ENCODE results near the gene MARCHF4. TPM values are rescaled to one million over a fixed set of nuclear protein-coding genes. Genes with fewer than 3 reads are reported as not detected.

MARCHF4 gene, protein sequence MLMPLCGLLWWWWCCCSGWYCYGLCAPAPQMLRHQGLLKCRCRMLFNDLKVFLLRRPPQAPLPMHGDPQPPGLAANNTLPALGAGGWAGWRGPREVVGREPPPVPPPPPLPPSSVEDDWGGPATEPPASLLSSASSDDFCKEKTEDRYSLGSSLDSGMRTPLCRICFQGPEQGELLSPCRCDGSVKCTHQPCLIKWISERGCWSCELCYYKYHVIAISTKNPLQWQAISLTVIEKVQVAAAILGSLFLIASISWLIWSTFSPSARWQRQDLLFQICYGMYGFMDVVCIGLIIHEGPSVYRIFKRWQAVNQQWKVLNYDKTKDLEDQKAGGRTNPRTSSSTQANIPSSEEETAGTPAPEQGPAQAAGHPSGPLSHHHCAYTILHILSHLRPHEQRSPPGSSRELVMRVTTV
- not detected for total RNA-seq
- polyA plus RNA-seq, result not detected
- total RNA-seq, result not detected

DNA sequence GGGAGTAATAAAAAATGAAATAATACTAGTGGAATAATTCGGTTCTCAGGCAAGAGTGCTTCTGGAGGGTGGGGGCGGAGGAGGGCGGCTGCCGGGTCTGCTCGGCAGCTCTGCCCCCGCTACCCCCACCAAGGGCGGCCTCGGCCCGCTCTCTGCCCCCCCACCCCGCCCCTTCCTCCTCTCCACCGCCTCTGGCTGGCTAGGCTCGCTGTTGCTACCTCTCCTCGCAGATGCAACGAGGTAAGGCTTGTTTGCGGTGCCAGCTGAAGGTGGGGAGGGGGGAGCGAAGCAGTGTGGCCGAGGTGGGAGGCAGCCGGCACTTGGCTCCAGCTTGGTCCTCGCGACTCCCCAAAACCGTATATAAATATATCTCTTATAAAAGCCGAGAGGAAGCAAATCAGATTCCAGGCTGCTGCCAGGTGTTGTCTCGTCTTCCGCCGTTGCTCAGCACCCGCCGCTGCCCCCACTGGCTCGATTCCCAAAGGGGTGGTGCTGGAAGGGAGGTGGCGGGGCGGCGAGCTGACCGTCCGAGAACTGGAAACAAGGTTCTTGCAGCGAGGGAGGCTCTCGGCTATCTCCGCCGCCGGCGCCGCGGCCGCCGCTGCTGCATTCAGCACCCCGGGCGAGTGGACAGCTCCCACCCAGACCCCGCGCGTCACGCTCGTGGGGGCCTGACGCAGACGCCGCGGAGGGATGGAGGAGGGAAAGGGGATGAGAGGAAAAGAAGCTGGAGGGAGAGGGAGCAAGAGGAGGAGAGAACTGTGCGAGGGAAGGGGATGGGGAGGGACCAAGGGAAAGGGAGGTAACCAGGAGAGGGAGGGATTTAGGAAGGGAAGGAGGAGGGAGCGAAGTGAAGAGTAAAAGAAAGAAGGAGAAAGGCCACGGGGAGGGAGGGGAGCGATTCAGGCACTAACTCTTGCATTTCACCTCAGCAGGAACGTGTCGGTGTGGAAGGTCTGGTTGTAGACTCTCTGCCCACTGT lies at the start of gene MARCHF4:
MARCHF4 (minus strand) TSS at position 763 of the 982 bp plus-strand sequence. CDS start 2,223 bp downstream, outside the sequence.
- DNase-seq (peak; percentile 50 to 81 (median 62)), ATAC-seq (peak; percentile 92)
- Mint-ChIP-seq H3K36me3 (peaks cover 0 to 6% (median 0%) of the 10 kb centered on the region in 5 donors), H3K4me3 (peak within 1 kb of the TSS; percentile 13 to 74 (median 58)), H3K4me1 (peaks cover 12 to 28% (median 17%) of the 10 kb centered on the region in 7 donors), H3K27ac (peak within 1 kb of the TSS in 1 of 9 donors; percentile 32), H3K27me3 (peaks cover 46 to 72% (median 54%) of the 10 kb centered on the region in 5 donors), H3K9me3 (peaks cover 0 to 6% (median 2%) of the 10 kb centered on the region in 11 donors)
- POLR2A ChIA-PET, result interaction anchor here (0.5 to 0.9 kb wide), 2 partner anchors 19 to 245 kb away, joined by 3 read pairs; no protein-coding TSS in a partner anchor
- no peaks in the 10 kb centered on the region for H3K36me3 ChIP-seq (ENCODE audit: control insufficient read depth in 2 of 3, insufficient read depth in 3 of 3, low read length in 3 of 3)
- peaks cover 0 to 7% of the 10 kb centered on the region in 2 donors for H3K4me1 ChIP-seq (ENCODE audit: control insufficient read depth in 2 of 2, insufficient read depth in 2 of 2, low read length in 2 of 2)
- CTCF ChIA-PET, result no interaction called here
- H3K9me3 ChIP-seq (ENCODE audit: control insufficient read depth in 2 of 3, low read length in 3 of 3), result no peaks in the 10 kb centered on the region
- no peak within 1 kb of the TSS for H3K27ac ChIP-seq (ENCODE audit: low read depth, low read length)
- no peak within 1 kb of the TSS for H3K4me3 ChIP-seq (ENCODE audit: low read length)
- intact Hi-C loops (cut with micrococcal nuclease), result loop anchor here (1.0 to 2.0 kb wide), 3 partner anchors 19 to 40 kb away; partner anchors contain the start of gene SMARCAL1 (in 1 of the 2)
- peaks cover 4 to 8% of the 10 kb centered on the region in 2 donors for H3K27me3 ChIP-seq (ENCODE audit: control insufficient read depth in 2 of 2, insufficient read depth in 2 of 2, low read length in 2 of 2)

DNA sequence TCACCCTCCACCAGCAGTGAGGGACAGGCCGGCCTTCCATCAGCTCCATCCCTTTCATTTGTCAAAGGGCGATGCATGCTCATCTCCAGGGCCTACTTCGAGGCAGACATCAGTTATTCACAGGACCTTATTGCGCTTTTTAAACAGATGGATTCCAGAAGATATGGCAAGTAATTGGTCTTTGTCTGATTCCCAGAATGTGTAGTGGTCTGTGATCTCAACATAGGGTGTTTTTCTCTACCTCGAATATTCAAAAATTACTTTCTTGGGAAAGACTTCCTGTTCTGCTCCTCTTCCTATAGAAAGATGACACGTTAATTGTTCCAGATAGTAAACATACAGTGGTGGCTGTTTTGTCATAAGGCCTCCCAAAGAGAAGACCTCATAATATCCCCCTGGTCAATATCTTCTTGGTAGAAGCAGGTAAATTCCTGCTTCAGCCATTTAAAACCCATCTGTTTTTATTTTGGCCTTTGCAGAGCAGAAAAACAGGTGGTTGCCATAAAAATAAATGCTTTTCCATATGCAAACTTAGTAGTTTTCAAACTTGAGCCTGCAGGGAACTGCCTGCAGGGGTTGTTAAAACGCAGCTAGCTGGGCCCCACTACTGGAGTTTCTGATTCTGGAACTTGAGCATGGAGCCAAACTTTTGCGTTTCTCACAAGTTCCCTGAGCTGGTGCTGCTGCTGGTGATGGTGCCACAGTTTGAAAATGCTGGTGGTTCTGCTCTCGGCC lies 48.3 kb upstream of the MARCHF4 start:
- no peak overlapping the region for H3K27ac ChIP-seq (ENCODE audit: low read depth, low read length)
- no peaks in the 10 kb centered on the region for H3K4me1 ChIP-seq (ENCODE audit: control insufficient read depth in 2 of 2, insufficient read depth in 2 of 2, low read length in 2 of 2)
- Mint-ChIP-seq H3K27me3 (no peaks in the 10 kb centered on the region), H3K9me3 (peaks cover 0 to 3% (median 0%) of the 10 kb centered on the region in 11 donors), H3K27ac (no peak overlapping the region), H3K4me1 (peaks cover 15 to 39% (median 17%) of the 10 kb centered on the region in 7 donors), H3K36me3 (peaks cover 34 to 86% (median 64%) of the 10 kb centered on the region in 5 donors), H3K4me3 (no peak overlapping the region)
- POLR2A ChIA-PET, result no interaction called here
- CTCF ChIA-PET, result no interaction called here
- no peaks in the 10 kb centered on the region for H3K27me3 ChIP-seq (ENCODE audit: control insufficient read depth in 2 of 2, insufficient read depth in 2 of 2, low read length in 2 of 2)
- H3K36me3 ChIP-seq (ENCODE audit: control insufficient read depth in 2 of 3, insufficient read depth in 3 of 3, low read length in 3 of 3), result peaks cover 10 to 71% (median 27%) of the 10 kb centered on the region in 3 experiments
- no peak for DNase-seq
- H3K9me3 ChIP-seq (ENCODE audit: control insufficient read depth in 2 of 3, low read length in 3 of 3), result peaks cover 0 to 6% (median 0%) of the 10 kb centered on the region in 3 experiments
- no peak for ATAC-seq
- H3K4me3 ChIP-seq (ENCODE audit: low read length), result no peak overlapping the region
- intact Hi-C loops (cut with micrococcal nuclease), result no loop called here

GRCh38 chr2:216418981-216419380 lies 46.7 kb upstream of the MARCHF4 start:
- H3K4me3 ChIP-seq (ENCODE audit: low read length), result no peak overlapping the region
- no peaks in the 10 kb centered on the region for H3K27me3 ChIP-seq (ENCODE audit: control insufficient read depth in 2 of 2, insufficient read depth in 2 of 2, low read length in 2 of 2)
- no peak overlapping the region for H3K4me3 Mint-ChIP-seq
- H3K36me3 ChIP-seq (ENCODE audit: control insufficient read depth in 2 of 3, insufficient read depth in 3 of 3, low read length in 3 of 3), result peaks cover 10 to 63% (median 21%) of the 10 kb centered on the region in 3 experiments
- no peaks in the 10 kb centered on the region for H3K9me3 ChIP-seq (ENCODE audit: control insufficient read depth in 2 of 3, low read length in 3 of 3)
- H3K9me3 Mint-ChIP-seq, result no peaks in the 10 kb centered on the region
- intact Hi-C loops (cut with micrococcal nuclease), result no loop called here
- no peaks in the 10 kb centered on the region for H3K4me1 ChIP-seq (ENCODE audit: control insufficient read depth in 2 of 2, insufficient read depth in 2 of 2, low read length in 2 of 2)
- ChIA-PET CTCF (no interaction called here), POLR2A (no interaction called here)
- H3K27ac ChIP-seq (ENCODE audit: low read depth, low read length), result no peak overlapping the region
- no peak for DNase-seq
- no peak overlapping the region for H3K27ac Mint-ChIP-seq
- no peaks in the 10 kb centered on the region for H3K27me3 Mint-ChIP-seq
- H3K36me3 Mint-ChIP-seq, result peaks cover 25 to 77% (median 48%) of the 10 kb centered on the region in 5 donors
- H3K4me1 Mint-ChIP-seq, result peaks cover 15 to 39% (median 17%) of the 10 kb centered on the region in 7 donors
- no peak for ATAC-seq

- no peak overlapping the region for H3K4me3 ChIP-seq (ENCODE audit: low read length)
- ATAC-seq (no peak), DNase-seq (no peak)
- H3K27me3 ChIP-seq (ENCODE audit: control insufficient read depth in 2 of 2, insufficient read depth in 2 of 2, low read length in 2 of 2), result no peaks in the 10 kb centered on the region
- no peaks in the 10 kb centered on the region for H3K27me3 Mint-ChIP-seq
- no peak overlapping the region for H3K4me3 Mint-ChIP-seq
- H3K36me3 Mint-ChIP-seq, result peaks cover 13 to 57% (median 32%) of the 10 kb centered on the region in 5 donors
- ChIA-PET POLR2A (no interaction called here), CTCF (interaction anchor here (0.6 to 0.9 kb wide), 2 partner anchors 164 to 194 kb away, joined by 3 read pairs; no protein-coding TSS in a partner anchor)
- H3K27ac ChIP-seq (ENCODE audit: low read depth, low read length), result no peak overlapping the region
- no peak overlapping the region for H3K27ac Mint-ChIP-seq
- peaks cover 10 to 45% (median 14%) of the 10 kb centered on the region in 3 experiments for H3K36me3 ChIP-seq (ENCODE audit: control insufficient read depth in 2 of 3, insufficient read depth in 3 of 3, low read length in 3 of 3)
- H3K9me3 ChIP-seq (ENCODE audit: control insufficient read depth in 2 of 3, low read length in 3 of 3), result no peaks in the 10 kb centered on the region
- peaks cover 0 to 7% of the 10 kb centered on the region in 2 donors for H3K4me1 ChIP-seq (ENCODE audit: control insufficient read depth in 2 of 2, insufficient read depth in 2 of 2, low read length in 2 of 2)
- peaks cover 22 to 51% (median 32%) of the 10 kb centered on the region in 7 donors for H3K4me1 Mint-ChIP-seq
- intact Hi-C loops (cut with micrococcal nuclease), result no loop called here
- H3K9me3 Mint-ChIP-seq, result no peaks in the 10 kb centered on the region
Observed at GRCh38 chr2:216416571-216417307, 44.5 kb upstream of the MARCHF4 start.

GRCh38 chr2:216415541-216415940 lies 43.3 kb upstream of the MARCHF4 start:
- H3K4me3 ChIP-seq (ENCODE audit: low read length), result no peak overlapping the region
- peaks cover 22 to 54% (median 39%) of the 10 kb centered on the region in 7 donors for H3K4me1 Mint-ChIP-seq
- H3K27ac ChIP-seq (ENCODE audit: low read depth, low read length), result no peak overlapping the region
- H3K4me1 ChIP-seq (ENCODE audit: control insufficient read depth in 2 of 2, insufficient read depth in 2 of 2, low read length in 2 of 2), result peaks cover 0 to 7% of the 10 kb centered on the region in 2 donors
- H3K27me3 Mint-ChIP-seq, result no peaks in the 10 kb centered on the region
- peaks cover 5 to 33% (median 11%) of the 10 kb centered on the region in 3 experiments for H3K36me3 ChIP-seq (ENCODE audit: control insufficient read depth in 2 of 3, insufficient read depth in 3 of 3, low read length in 3 of 3)
- DNase-seq, result no peak
- intact Hi-C loops (cut with micrococcal nuclease), result no loop called here
- H3K27me3 ChIP-seq (ENCODE audit: control insufficient read depth in 2 of 2, insufficient read depth in 2 of 2, low read length in 2 of 2), result no peaks in the 10 kb centered on the region
- ChIA-PET POLR2A (no interaction called here), CTCF (interaction anchor here (0.6 kb wide), 1 partner anchor 11 kb away, joined by 3 read pairs; no protein-coding TSS in a partner anchor)
- no peaks in the 10 kb centered on the region for H3K9me3 ChIP-seq (ENCODE audit: control insufficient read depth in 2 of 3, low read length in 3 of 3)
- H3K9me3 Mint-ChIP-seq, result peaks cover 0 to 2% (median 0%) of the 10 kb centered on the region in 11 donors
- peaks cover 11 to 49% (median 26%) of the 10 kb centered on the region in 5 donors for H3K36me3 Mint-ChIP-seq
- ATAC-seq, result no peak
- no peak overlapping the region for H3K27ac Mint-ChIP-seq
- no peak overlapping the region for H3K4me3 Mint-ChIP-seq
